Measurements from ENCODE around the gene JARID2. TPM values are rescaled to one million over a fixed set of nuclear protein-coding genes. Genes with fewer than 3 reads are reported as not detected.

The JARID2 gene
- total RNA-seq, 2 experiments from 2014 or later, result 27.5 to 27.6 TPM

DNA sequence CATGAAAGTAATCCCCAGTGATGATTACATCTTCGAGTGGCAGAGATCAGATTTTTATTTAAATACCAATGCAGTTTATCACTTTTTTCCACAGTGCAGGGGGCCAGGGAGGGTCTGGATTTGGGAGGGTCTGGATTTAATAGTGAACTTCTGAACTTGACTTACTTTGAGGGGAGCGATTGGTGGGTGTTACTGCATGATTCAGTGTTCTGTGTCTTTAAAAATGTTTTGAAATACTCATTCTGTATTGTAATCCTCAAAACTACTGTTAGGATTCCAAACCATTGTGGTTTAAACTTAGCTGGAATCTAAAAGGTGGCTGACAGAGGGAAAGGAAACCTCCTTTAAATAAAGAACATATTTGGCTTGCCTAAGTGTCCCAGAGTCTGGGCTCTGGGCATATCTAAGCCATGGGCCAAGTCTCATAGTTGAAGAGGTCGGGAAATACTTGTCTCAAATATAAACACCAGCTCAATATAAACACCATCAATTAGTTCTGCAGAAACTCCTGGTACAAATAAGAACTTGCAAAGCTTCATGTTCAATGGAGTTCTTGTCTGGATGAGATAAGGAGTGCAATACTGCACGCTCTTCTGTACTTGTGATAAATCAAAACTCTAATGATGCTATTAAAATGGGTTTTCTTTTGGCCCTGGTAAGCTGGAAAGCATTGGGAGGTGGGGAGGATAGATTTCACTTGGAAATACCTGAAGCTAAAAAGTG lies 14.4 kb downstream of the JARID2 start:
- peak overlapping the region; percentile 27 for H3K27ac Mint-ChIP-seq
- H3K36me3 Mint-ChIP-seq (ENCODE audit: low read depth), result peaks cover 45% of the 10 kb centered on the region
- CTCF ChIA-PET, result interaction anchor here (0.8 to 1.5 kb wide), 2 partner anchors 10 to 15 kb away, joined by 3 to 4 read pairs; no protein-coding TSS in a partner anchor
- no peak overlapping the region for H3K4me3 Mint-ChIP-seq
- H3K27me3 Mint-ChIP-seq, result no peaks in the 10 kb centered on the region
- no peaks in the 10 kb centered on the region for H3K9me3 Mint-ChIP-seq
- peaks cover 90% of the 10 kb centered on the region for H3K4me1 Mint-ChIP-seq
- POLR2A ChIA-PET, result no interaction called here
- DNase-seq, result no peak

- Mint-ChIP-seq H3K27ac (peak overlapping the region; percentile 66), H3K27me3 (no peaks in the 10 kb centered on the region), H3K9me3 (no peaks in the 10 kb centered on the region), H3K4me1 (peaks cover 91% of the 10 kb centered on the region), H3K4me3 (no peak overlapping the region), H3K36me3 (ENCODE audit: low read depth) (peaks cover 23% of the 10 kb centered on the region)
- ChIA-PET CTCF (interaction anchor here (1.1 to 2.9 kb wide), 3 partner anchors 9 to 14 kb away, joined by 4 to 10 read pairs (median 4); no protein-coding TSS in a partner anchor), POLR2A (no interaction called here)
- no peak for DNase-seq
These were observed 18.0 kb downstream of the JARID2 start for GRCh38 chr6:15263780-15264374.

- DNase-seq, result no peak
- CTCF ChIA-PET, result interaction anchor here (1.1 to 2.9 kb wide), 3 partner anchors 10 to 15 kb away, joined by 4 to 10 read pairs (median 4); no protein-coding TSS in a partner anchor
- H3K27me3 Mint-ChIP-seq, result no peaks in the 10 kb centered on the region
- peaks cover 90% of the 10 kb centered on the region for H3K4me1 Mint-ChIP-seq
- H3K36me3 Mint-ChIP-seq (ENCODE audit: low read depth), result peaks cover 19% of the 10 kb centered on the region
- H3K4me3 Mint-ChIP-seq, result no peak overlapping the region
- H3K27ac Mint-ChIP-seq, result no peak overlapping the region
- no peaks in the 10 kb centered on the region for H3K9me3 Mint-ChIP-seq
- POLR2A ChIA-PET, result interaction anchor here (0.7 kb wide), 1 partner anchor 473 kb away, joined by 5 read pairs; no protein-coding TSS in a partner anchor
These were observed 18.5 kb downstream of the JARID2 start for GRCh38 chr6:15264412-15264811.

- Mint-ChIP-seq H3K27me3 (no peaks in the 10 kb centered on the region), H3K36me3 (ENCODE audit: low read depth) (peaks cover 24% of the 10 kb centered on the region), H3K4me3 (no peak overlapping the region), H3K9me3 (no peaks in the 10 kb centered on the region), H3K4me1 (peaks cover 88% of the 10 kb centered on the region), H3K27ac (peak overlapping the region; percentile 31)
- CTCF ChIA-PET, result interaction anchor here (1.1 to 3.4 kb wide), 4 partner anchors 10 to 16 kb away, joined by 4 to 20 read pairs (median 7); no protein-coding TSS in a partner anchor
- DNase-seq, result no peak
- POLR2A ChIA-PET, result interaction anchor here (0.7 kb wide), 1 partner anchor 474 kb away, joined by 5 read pairs; no protein-coding TSS in a partner anchor
These were observed 19.3 kb downstream of the JARID2 start for GRCh38 chr6:15264902-15265761.

DNA sequence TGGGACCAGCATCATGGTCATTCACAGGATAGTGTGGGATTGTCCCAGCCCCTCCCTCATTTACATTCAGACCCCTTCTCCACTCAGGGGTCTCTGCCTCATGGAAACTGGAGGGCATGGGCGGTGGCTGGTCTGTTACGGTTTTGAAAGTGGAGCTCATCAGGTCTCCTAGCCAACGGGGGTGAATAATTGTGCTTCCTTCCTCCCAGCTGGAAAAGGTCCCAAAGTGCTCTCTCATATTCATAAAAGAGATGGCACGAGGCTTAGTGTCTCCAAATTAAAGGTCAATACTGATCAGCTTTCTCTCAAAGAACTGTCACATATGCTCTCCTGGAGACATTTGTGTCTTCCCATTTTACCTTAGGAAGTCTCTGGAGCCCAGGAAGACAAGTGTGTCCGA lies 19.9 kb downstream of the JARID2 start:
- ChIA-PET POLR2A (no interaction called here), CTCF (interaction anchor here (0.9 to 3.4 kb wide), 4 partner anchors 11 to 125 kb away, joined by 3 to 20 read pairs (median 6); no protein-coding TSS in a partner anchor)
- Mint-ChIP-seq H3K27me3 (no peaks in the 10 kb centered on the region), H3K27ac (no peak overlapping the region), H3K36me3 (ENCODE audit: low read depth) (peaks cover 21% of the 10 kb centered on the region), H3K9me3 (no peaks in the 10 kb centered on the region), H3K4me3 (no peak overlapping the region), H3K4me1 (peaks cover 81% of the 10 kb centered on the region)
- DNase-seq, result no peak

DNA sequence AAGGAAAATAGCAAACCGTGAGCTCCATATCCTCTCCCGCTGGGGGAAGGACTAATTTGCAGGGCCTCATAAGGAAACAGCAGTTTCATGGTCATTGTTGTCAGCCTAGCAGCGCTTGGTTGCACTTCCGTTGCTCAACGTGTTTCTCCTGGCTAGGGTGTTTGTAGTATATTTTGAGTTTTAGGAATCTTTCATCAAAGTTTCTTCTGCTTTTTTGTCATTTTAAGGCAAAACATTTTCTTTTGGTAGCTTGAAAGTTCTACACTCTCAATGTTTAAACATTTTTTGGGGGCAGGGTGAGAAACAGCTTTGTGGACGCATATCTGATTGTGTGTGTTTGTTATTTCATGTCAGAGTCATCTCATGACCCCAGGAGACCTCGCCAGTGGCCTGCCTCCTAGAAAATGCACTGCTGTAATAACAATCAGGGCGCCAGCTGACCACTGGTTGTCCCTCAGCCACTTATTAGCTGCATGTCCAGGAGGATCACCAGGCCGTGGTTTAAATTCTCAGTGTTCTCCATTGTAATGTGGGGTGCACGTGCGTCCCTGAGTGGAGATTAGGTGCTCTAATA lies 20.6 kb downstream of the JARID2 start:
- CTCF ChIA-PET, result interaction anchor here (0.9 to 3.4 kb wide), 4 partner anchors 11 to 124 kb away, joined by 3 to 20 read pairs (median 6); no protein-coding TSS in a partner anchor
- H3K9me3 Mint-ChIP-seq, result no peaks in the 10 kb centered on the region
- peak overlapping the region; percentile 32 for H3K27ac Mint-ChIP-seq
- peaks cover 17% of the 10 kb centered on the region for H3K36me3 Mint-ChIP-seq (ENCODE audit: low read depth)
- POLR2A ChIA-PET, result no interaction called here
- no peak overlapping the region for H3K4me3 Mint-ChIP-seq
- H3K27me3 Mint-ChIP-seq, result no peaks in the 10 kb centered on the region
- no peak for DNase-seq
- peaks cover 80% of the 10 kb centered on the region for H3K4me1 Mint-ChIP-seq

- no peak for DNase-seq
- CTCF ChIA-PET, result interaction anchor here (0.6 to 3.4 kb wide), 2 partner anchors 10 to 12 kb away, joined by 3 to 20 read pairs; no protein-coding TSS in a partner anchor
- Mint-ChIP-seq H3K9me3 (no peaks in the 10 kb centered on the region), H3K4me3 (no peak overlapping the region), H3K4me1 (peaks cover 81% of the 10 kb centered on the region), H3K36me3 (ENCODE audit: low read depth) (peaks cover 15% of the 10 kb centered on the region), H3K27me3 (no peaks in the 10 kb centered on the region), H3K27ac (peak overlapping the region; percentile 55)
- POLR2A ChIA-PET, result no interaction called here
These were observed 21.4 kb downstream of the JARID2 start for GRCh38 chr6:15267221-15267620.

DNA sequence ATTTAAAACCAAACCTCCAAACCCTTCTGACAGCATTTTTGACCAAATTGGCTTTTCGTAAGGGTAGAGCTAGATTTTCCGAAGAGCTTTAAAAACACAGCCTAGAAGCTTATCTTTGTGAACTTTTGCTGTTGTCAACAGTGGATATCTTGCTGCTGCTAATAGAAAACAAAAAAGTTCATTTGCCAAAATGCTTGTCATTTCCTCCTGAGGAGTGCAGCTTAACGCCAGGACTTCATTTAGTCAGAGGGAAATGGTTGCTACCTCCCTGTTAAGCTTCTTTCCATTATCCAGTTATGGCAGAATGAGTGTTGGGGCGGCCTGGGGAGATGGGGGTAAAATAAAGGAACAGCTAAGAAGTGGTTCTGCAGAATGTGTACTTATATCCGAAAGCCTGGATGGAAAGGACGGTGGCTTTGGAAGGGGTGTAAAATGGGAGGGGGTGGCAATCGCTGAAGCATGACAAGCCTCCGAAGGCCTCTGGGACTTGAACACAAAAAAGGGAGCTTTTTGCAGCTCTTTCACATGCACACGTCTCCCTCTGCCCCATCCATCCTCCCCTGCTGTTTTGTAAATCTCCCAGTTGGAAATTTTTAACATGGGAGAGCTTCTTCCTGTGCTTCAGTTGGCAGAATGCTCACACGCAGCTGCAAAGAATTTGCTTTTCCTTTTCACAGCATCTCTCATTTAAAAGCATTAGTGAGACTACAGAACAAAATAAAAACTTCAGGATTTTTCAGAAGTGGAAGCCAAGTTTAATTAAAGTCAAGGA lies 22.5 kb downstream of the JARID2 start:
- H3K9me3 Mint-ChIP-seq, result no peaks in the 10 kb centered on the region
- H3K27ac Mint-ChIP-seq, result peak overlapping the region; percentile 11
- DNase-seq, result no peak
- H3K4me3 Mint-ChIP-seq, result no peak overlapping the region
- peaks cover 75% of the 10 kb centered on the region for H3K4me1 Mint-ChIP-seq
- no peaks in the 10 kb centered on the region for H3K27me3 Mint-ChIP-seq
- peaks cover 11% of the 10 kb centered on the region for H3K36me3 Mint-ChIP-seq (ENCODE audit: low read depth)
- ChIA-PET POLR2A (no interaction called here), CTCF (interaction anchor here (3.4 kb wide), 1 partner anchor 13 kb away, joined by 20 read pairs; no protein-coding TSS in a partner anchor)

- Mint-ChIP-seq H3K36me3 (ENCODE audit: low read depth) (peaks cover 14% of the 10 kb centered on the region), H3K4me3 (no peak overlapping the region), H3K9me3 (no peaks in the 10 kb centered on the region), H3K27me3 (no peaks in the 10 kb centered on the region), H3K4me1 (peaks cover 70% of the 10 kb centered on the region), H3K27ac (no peak overlapping the region)
- no peak for DNase-seq
- POLR2A ChIA-PET, result no interaction called here
- CTCF ChIA-PET, result interaction anchor here (0.6 kb wide), 1 partner anchor 539 kb away, joined by 4 read pairs; no protein-coding TSS in a partner anchor
These were observed 23.1 kb downstream of the JARID2 start for GRCh38 chr6:15269011-15269410.

- ChIA-PET POLR2A (no interaction called here), CTCF (interaction anchor here (0.6 to 1.4 kb wide), 2 partner anchors 10 to 540 kb away, joined by 4 read pairs; no protein-coding TSS in a partner anchor)
- no peak for DNase-seq
- Mint-ChIP-seq H3K9me3 (no peaks in the 10 kb centered on the region), H3K4me3 (no peak overlapping the region), H3K27me3 (no peaks in the 10 kb centered on the region), H3K27ac (no peak overlapping the region), H3K4me1 (peaks cover 70% of the 10 kb centered on the region), H3K36me3 (ENCODE audit: low read depth) (peaks cover 19% of the 10 kb centered on the region)
These were observed 23.8 kb downstream of the JARID2 start for GRCh38 chr6:15269619-15270018.

DNA sequence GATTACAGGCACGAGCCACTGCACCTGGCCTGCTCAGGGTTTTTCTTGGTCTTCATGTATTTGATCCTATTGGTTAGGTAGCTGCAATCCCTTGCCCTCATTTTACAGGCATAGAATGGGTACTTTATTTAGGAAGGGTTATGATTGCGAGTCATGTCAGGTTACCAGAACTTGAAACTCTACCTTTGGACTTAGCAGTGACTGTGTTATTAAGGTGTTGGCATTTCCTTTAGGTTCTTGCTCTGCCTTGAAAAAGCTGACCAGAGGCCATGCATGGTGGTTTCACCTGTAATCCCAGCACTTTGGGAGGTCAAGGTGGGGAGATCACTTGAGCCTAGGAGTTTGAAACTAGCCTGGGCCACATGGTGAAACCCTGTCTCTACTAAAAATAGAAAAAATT lies 24.5 kb downstream of the JARID2 start:
- no peak overlapping the region for H3K27ac Mint-ChIP-seq
- peaks cover 24% of the 10 kb centered on the region for H3K36me3 Mint-ChIP-seq (ENCODE audit: low read depth)
- H3K27me3 Mint-ChIP-seq, result no peaks in the 10 kb centered on the region
- ChIA-PET CTCF (interaction anchor here (0.5 to 1.4 kb wide), 2 partner anchors 11 to 244 kb away, joined by 4 read pairs; no protein-coding TSS in a partner anchor), POLR2A (no interaction called here)
- H3K4me3 Mint-ChIP-seq, result no peak overlapping the region
- H3K4me1 Mint-ChIP-seq, result peaks cover 69% of the 10 kb centered on the region
- DNase-seq, result no peak
- H3K9me3 Mint-ChIP-seq, result no peaks in the 10 kb centered on the region

All from activated CD4-positive, alpha-beta T cell treated with anti-CD3 and anti-CD28 coated beads, Interleukin-2, amount 10 ng/mL, durations not matched to agents 7 days and 5 days (primary cell).